Activated naive CD8-positive, alpha-beta T cell (primary cell): ENCODE results near the gene IPO8.
"Not testable (repeated sequence)": the region's sequence is repeated elsewhere in the genome, so short reads cannot be mapped to it uniquely, and the experiment has no call there.

ENCODE experiments used
- H3K27ac Mint-ChIP-seq: one replicate; pipeline ENCODE4 v1.8.0; 2021; ENCODE audit warnings: mixed read lengths
- H3K27me3 Mint-ChIP-seq: one replicate; pipeline ENCODE4 v1.8.0; 2021; ENCODE audit warnings: mixed read lengths
- H3K36me3 Mint-ChIP-seq: one replicate; pipeline ENCODE4 v1.8.0; 2021; ENCODE audit warnings: mixed read lengths
- H3K4me1 Mint-ChIP-seq: one replicate; pipeline ENCODE4 v1.8.0; 2021; ENCODE audit warnings: low read depth, mixed read lengths
- H3K4me3 Mint-ChIP-seq: one replicate; pipeline ENCODE4 v1.8.0; 2021; ENCODE audit warnings: mild to moderate bottlenecking, mixed read lengths
- H3K9me3 Mint-ChIP-seq: one replicate; pipeline ENCODE4 v1.8.0; 2021; ENCODE audit warnings: low read depth, mixed read lengths

Gene IPO8

DNA sequence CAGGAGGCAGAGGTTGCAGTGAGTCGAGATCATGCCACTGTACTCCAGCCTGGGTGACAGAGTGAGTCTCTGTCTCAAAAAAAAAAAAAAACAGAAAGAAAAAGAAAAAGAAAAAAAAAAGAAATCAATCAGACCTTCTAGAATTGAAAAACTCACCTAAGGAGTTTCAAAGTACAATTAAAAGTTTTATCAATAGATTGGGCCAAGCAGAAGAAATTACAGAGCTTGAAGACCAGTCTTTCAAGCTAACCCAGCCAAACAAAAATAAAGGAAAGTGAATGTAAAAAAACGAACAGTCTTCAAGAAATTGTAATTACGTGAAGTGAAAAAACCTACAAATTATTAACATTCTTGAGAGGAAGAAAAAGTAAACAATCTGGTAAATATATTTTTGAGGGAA is 93.0 kb downstream of the IPO8 start:
- no peaks in the 10 kb centered on the region for H3K4me1 Mint-ChIP-seq
- peaks cover 37% of the 10 kb centered on the region for H3K36me3 Mint-ChIP-seq
- no peak overlapping the region for H3K4me3 Mint-ChIP-seq
- peaks cover 14% of the 10 kb centered on the region for H3K9me3 Mint-ChIP-seq
- no peak overlapping the region for H3K27ac Mint-ChIP-seq
- H3K27me3 Mint-ChIP-seq = peaks cover 3% of the 10 kb centered on the region

- Mint-ChIP-seq H3K36me3 (peaks cover 26% of the 10 kb centered on the region), H3K27me3 (no peaks in the 10 kb centered on the region), H3K4me3 (no peak overlapping the region), H3K4me1 (no peaks in the 10 kb centered on the region), H3K27ac (no peak overlapping the region), H3K9me3 (peaks cover 14% of the 10 kb centered on the region)
These were observed 96.1 kb downstream of the IPO8 start for GRCh38 chr12:30599608-30600007.

- no peak overlapping the region for H3K27ac Mint-ChIP-seq
- peaks cover 26% of the 10 kb centered on the region for H3K36me3 Mint-ChIP-seq
- H3K4me1 Mint-ChIP-seq = no peaks in the 10 kb centered on the region
- H3K27me3 Mint-ChIP-seq = no peaks in the 10 kb centered on the region
- no peak overlapping the region for H3K4me3 Mint-ChIP-seq
- H3K9me3 Mint-ChIP-seq = peaks cover 14% of the 10 kb centered on the region
These were observed 96.8 kb downstream of the IPO8 start for GRCh38 chr12:30598889-30599288.

GRCh38 chr12:30595742-30596141 is 99.9 kb downstream of the IPO8 start:
- H3K27me3 Mint-ChIP-seq = no peaks in the 10 kb centered on the region
- H3K4me1 Mint-ChIP-seq = no peaks in the 10 kb centered on the region
- H3K9me3 Mint-ChIP-seq = no peaks in the 10 kb centered on the region
- no peak overlapping the region for H3K4me3 Mint-ChIP-seq
- H3K36me3 Mint-ChIP-seq = peaks cover 13% of the 10 kb centered on the region
- no peak overlapping the region for H3K27ac Mint-ChIP-seq

DNA sequence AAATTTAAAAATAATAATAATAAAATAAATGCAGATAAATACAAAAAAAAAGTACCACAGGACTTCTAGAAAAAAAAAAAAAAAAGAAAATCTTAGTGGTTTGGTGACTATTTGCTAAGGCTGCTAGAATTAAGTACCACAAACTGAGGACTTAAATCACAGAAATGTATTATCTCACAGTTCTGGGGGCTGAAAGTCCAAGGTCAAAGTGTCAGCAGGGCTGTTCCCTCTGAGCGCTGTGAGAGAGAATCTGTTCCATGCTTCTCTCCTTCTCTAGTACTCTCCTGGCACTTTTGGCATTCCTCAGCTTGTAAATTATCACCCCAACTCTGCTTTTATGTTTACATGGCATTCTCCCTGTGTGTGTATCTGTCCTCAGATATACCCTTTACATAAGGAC is 101.2 kb downstream of the IPO8 start:
- no peaks in the 10 kb centered on the region for H3K4me1 Mint-ChIP-seq
- no peaks in the 10 kb centered on the region for H3K9me3 Mint-ChIP-seq
- H3K27ac Mint-ChIP-seq = no peak overlapping the region
- no peaks in the 10 kb centered on the region for H3K27me3 Mint-ChIP-seq
- peaks cover 12% of the 10 kb centered on the region for H3K36me3 Mint-ChIP-seq
- no peak overlapping the region for H3K4me3 Mint-ChIP-seq

- H3K4me3 Mint-ChIP-seq, H3K27me3 Mint-ChIP-seq, H3K4me1 Mint-ChIP-seq, H3K36me3 Mint-ChIP-seq, H3K27ac Mint-ChIP-seq, H3K9me3 Mint-ChIP-seq: not testable (repeated sequence)
These were observed 107.1 kb downstream of the IPO8 start for GRCh38 chr12:30588572-30588971.

GRCh38 chr12:30587782-30588181 is 107.9 kb downstream of the IPO8 start:
- Mint-ChIP-seq H3K4me3 (no peak overlapping the region), H3K27ac (no peak overlapping the region), H3K9me3 (no peaks in the 10 kb centered on the region), H3K27me3 (no peaks in the 10 kb centered on the region), H3K36me3 (peaks cover 8% of the 10 kb centered on the region), H3K4me1 (no peaks in the 10 kb centered on the region)

DNA sequence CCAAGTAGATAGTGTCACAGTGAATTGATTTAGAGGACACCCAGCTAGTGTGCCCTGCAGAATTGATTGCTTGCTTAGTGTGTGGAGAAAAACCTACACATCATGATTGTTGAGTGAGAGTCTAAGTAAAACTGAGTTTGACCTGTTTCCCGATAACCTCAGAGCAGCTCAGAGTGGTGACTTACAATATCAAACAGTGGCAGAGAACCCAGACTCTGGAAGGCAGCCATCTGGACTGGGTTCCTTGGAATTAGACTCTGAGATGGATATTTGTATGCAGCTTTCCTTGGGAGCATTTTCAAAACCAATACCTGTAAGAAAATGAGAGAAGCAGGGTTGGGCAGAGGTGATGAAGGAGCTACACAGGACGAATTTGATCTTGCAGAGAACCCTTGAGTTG is 109.8 kb downstream of the IPO8 start:
- Mint-ChIP-seq H3K27me3 (no peaks in the 10 kb centered on the region), H3K9me3 (no peaks in the 10 kb centered on the region), H3K4me1 (no peaks in the 10 kb centered on the region), H3K4me3 (no peak overlapping the region), H3K36me3 (peaks cover 10% of the 10 kb centered on the region), H3K27ac (no peak overlapping the region)

- no peaks in the 10 kb centered on the region for H3K27me3 Mint-ChIP-seq
- H3K4me3 Mint-ChIP-seq = no peak overlapping the region
- H3K27ac Mint-ChIP-seq = no peak overlapping the region
- no peaks in the 10 kb centered on the region for H3K4me1 Mint-ChIP-seq
- no peaks in the 10 kb centered on the region for H3K9me3 Mint-ChIP-seq
- H3K36me3 Mint-ChIP-seq = peaks cover 8% of the 10 kb centered on the region
These were observed 112.7 kb downstream of the IPO8 start for GRCh38 chr12:30582943-30583342.

- Mint-ChIP-seq H3K9me3 (no peaks in the 10 kb centered on the region), H3K36me3 (peaks cover 5% of the 10 kb centered on the region), H3K27ac (no peak overlapping the region), H3K4me1 (no peaks in the 10 kb centered on the region), H3K27me3 (no peaks in the 10 kb centered on the region), H3K4me3 (no peak overlapping the region)
These were observed 115.3 kb downstream of the IPO8 start for GRCh38 chr12:30580344-30580743.
